ENCODE results near the gene ROPN1.

The ROPN1 gene

GRCh38 chr3:124033360-124034015 lies 41.6 kb upstream of the ROPN1 start, which contains the start of gene KALRN:
KALRN (plus strand) TSS chr3:124033369.
- H4K20me1 ChIP-seq (ENCODE audit: insufficient read depth, low read length): no peaks in the 10 kb centered on the region
- H2AFZ ChIP-seq (ENCODE audit: low read length): peak within 1 kb of the TSS; percentile 86
- no peaks in the 10 kb centered on the region for H3K9me3 ChIP-seq (replicated peaks; ENCODE audit: insufficient read depth, low read length)
- no peaks in the 10 kb centered on the region for H3F3A ChIP-seq (ENCODE audit: insufficient read depth, low read length)
- H3K27ac ChIP-seq (ENCODE audit: low read length): no peak within 1 kb of the TSS
- peak within 1 kb of the TSS; percentile 99 for H3K4me2 ChIP-seq (ENCODE audit: low read depth, low read length)
- H3K9me2 ChIP-seq (replicated peaks; ENCODE audit: insufficient read depth, low read length): no peaks in the 10 kb centered on the region
- H3K79me2 ChIP-seq (ENCODE audit: low read length): no peaks in the 10 kb centered on the region
- no peak for DNase-seq
- H3K4me3 ChIP-seq (ENCODE audit: low read length): peak within 1 kb of the TSS; percentile 64
- H3K9ac ChIP-seq (ENCODE audit: low read length): peak within 1 kb of the TSS; percentile 48; the same call in 1 of the 2 replicates
- H3K4me1 ChIP-seq (ENCODE audit: low read length): no peaks in the 10 kb centered on the region
- peaks cover 21% of the 10 kb centered on the region for H3K27me3 ChIP-seq (replicated peaks; ENCODE audit: insufficient read depth, low read length)
- TF ChIP-seq CTCF (IDR thresholded peaks at IDR 0.05; ENCODE audit: low read length) (no peak), EZH2phosphoT487 (IDR thresholded peaks at IDR 0.05; ENCODE audit: low read length) (no peak), EZH2 (optimal IDR thresholded peaks at IDR 0.05; ENCODE audit: low read depth, low read length) (no peak)
- H3K36me3 ChIP-seq (replicated peaks; ENCODE audit: insufficient read depth, low read length): no peaks in the 10 kb centered on the region

GRCh38 chr3:124032881-124033359 lies 41.0 kb upstream of the ROPN1 start:
- no peaks in the 10 kb centered on the region for H3K9me2 ChIP-seq (replicated peaks; ENCODE audit: insufficient read depth, low read length)
- peak overlapping the region; percentile 99; the same call in 1 of the 2 replicates for H3K4me2 ChIP-seq (ENCODE audit: low read depth, low read length)
- DNase-seq: peak; percentile 76
- H3K36me3 ChIP-seq (replicated peaks; ENCODE audit: insufficient read depth, low read length): no peaks in the 10 kb centered on the region
- peak; percentile 56 for TF ChIP-seq CTCF (IDR thresholded peaks at IDR 0.05; ENCODE audit: low read length)
- TF ChIP-seq EZH2phosphoT487 (IDR thresholded peaks at IDR 0.05; ENCODE audit: low read length): no peak
- H4K20me1 ChIP-seq (ENCODE audit: insufficient read depth, low read length): no peaks in the 10 kb centered on the region
- no peaks in the 10 kb centered on the region for H3K4me1 ChIP-seq (ENCODE audit: low read length)
- H3F3A ChIP-seq (ENCODE audit: insufficient read depth, low read length): no peaks in the 10 kb centered on the region
- H2AFZ ChIP-seq (ENCODE audit: low read length): peak overlapping the region; percentile 37; the same call in 1 of the 2 replicates
- H3K4me3 ChIP-seq (ENCODE audit: low read length): peak overlapping the region; percentile 64
- no peaks in the 10 kb centered on the region for H3K9me3 ChIP-seq (replicated peaks; ENCODE audit: insufficient read depth, low read length)
- H3K27me3 ChIP-seq (replicated peaks; ENCODE audit: insufficient read depth, low read length): peaks cover 21% of the 10 kb centered on the region
- H3K27ac ChIP-seq (ENCODE audit: low read length): no peak overlapping the region
- H3K9ac ChIP-seq (ENCODE audit: low read length): peak overlapping the region; percentile 48; the same call in 1 of the 2 replicates
- no peaks in the 10 kb centered on the region for H3K79me2 ChIP-seq (ENCODE audit: low read length)

- Histone ChIP-seq H3K9me3 (replicated peaks; ENCODE audit: insufficient read depth, low read length) (no peaks in the 10 kb centered on the region), H3K4me3 (ENCODE audit: low read length) (peak overlapping the region; percentile 64), H3K79me2 (ENCODE audit: low read length) (no peaks in the 10 kb centered on the region), H3K9me2 (replicated peaks; ENCODE audit: insufficient read depth, low read length) (no peaks in the 10 kb centered on the region), H4K20me1 (ENCODE audit: insufficient read depth, low read length) (no peaks in the 10 kb centered on the region), H3K27me3 (replicated peaks; ENCODE audit: insufficient read depth, low read length) (peaks cover 21% of the 10 kb centered on the region), H3K4me1 (ENCODE audit: low read length) (no peaks in the 10 kb centered on the region), H3K36me3 (replicated peaks; ENCODE audit: insufficient read depth, low read length) (no peaks in the 10 kb centered on the region), H3K4me2 (ENCODE audit: low read depth, low read length) (peak overlapping the region; percentile 69; the same call in 1 of the 2 replicates), H3K27ac (ENCODE audit: low read length) (no peak overlapping the region), H3K9ac (ENCODE audit: low read length) (peak overlapping the region; percentile 48; the same call in 1 of the 2 replicates), H3F3A (ENCODE audit: insufficient read depth, low read length) (no peaks in the 10 kb centered on the region), H2AFZ (ENCODE audit: low read length) (peak overlapping the region; percentile 37; the same call in 1 of the 2 replicates)
- TF ChIP-seq EZH2 (optimal IDR thresholded peaks at IDR 0.05; ENCODE audit: low read depth, low read length): no peak
- no peak for DNase-seq
Measured at GRCh38 chr3:124032311-124032880, 40.5 kb upstream of the ROPN1 start.
